K562 (cell line): ENCODE results near the gene TAF1A. TPM values are rescaled to one million over a fixed set of nuclear protein-coding genes. Genes with fewer than 3 reads are reported as not detected.

ENCODE experiments used
- ATAC-seq: fragments of 200-7000 bp; cut with Tn5 transposase; 3 replicates; pipeline ENCODE4 v1.9.1; 2020; ENCODE audit warnings: moderate library complexity
- BruUV-seq: library from RNA; stranded (reverse); fragments of 400-500 nt; replicated peaks from 2 replicates; lab custom pipeline; 2021; lab: Mats Ljungman, UMichigan
- CTCF ChIA-PET: fragments of 300-600 bp; formaldehyde crosslinking; extraction: SDS; loops from one replicate; lab custom pipeline; 2021; ENCODE audit warnings: low intra/inter-chr PET ratio; lab: Yijun Ruan, JAX
- POLR2A ChIA-PET: fragments of 300-600, 350-650 bp; sonication (Branson Sonifier 250); formaldehyde crosslinking; extraction: SDS; loops from one replicate; lab custom pipeline; 2021; ENCODE audit warnings: antibody characterized with exemption, inconsistent platforms; lab: Yijun Ruan, JAX
- DNase-seq, 4 experiments: peaks; one replicate each; pipeline versions ENCODE4 v3.0.0 to v3.0.0-alpha.2; 2011 to 2018; ENCODE audit warnings: low spot score in 3 of 4, mixed read lengths in 3 of 4; ENCODE audit errors: extremely low read depth in 1 of 4
- FAIRE-seq: peaks from 2 replicates; lab custom pipeline; 2011; peaks lifted over from hg19 to GRCh38; lab: Jason Lieb, UNC
- H2AFZ ChIP-seq: 2 replicates; pipeline ENCODE4 v1.6.0; 2011; ENCODE audit warnings: low read depth, low read length, control low read depth, inconsistent platforms
- H3K27ac ChIP-seq: fragments of 200-600 bp; 3 replicates; pipeline ENCODE4 v1.8.0; 2011; ENCODE audit warnings: low read depth, mild to moderate bottlenecking, control low read depth, inconsistent platforms, low read length, moderate library complexity, mixed read lengths; ENCODE audit errors: extremely low read depth
- H3K27me3 ChIP-seq, 2 experiments: fragments of 300-600 bp in 1 of 2; 2 replicates in 1 of 2; 3 replicates in 1 of 2; pipeline versions ENCODE4 v1.6.0 to v1.8.0; 2011; ENCODE audit warnings: inconsistent platforms in 2 of 2, low read length in 2 of 2, mild to moderate bottlenecking in 1 of 2, mixed read lengths in 1 of 2, moderate library complexity in 1 of 2; ENCODE audit not compliant: control insufficient read depth in 2 of 2, insufficient read depth in 2 of 2
- H3K36me3 ChIP-seq: fragments of 300-600 bp; 3 replicates; pipeline ENCODE4 v1.8.0; 2011; ENCODE audit warnings: mild to moderate bottlenecking, low read length, inconsistent platforms; ENCODE audit not compliant: control insufficient read depth, insufficient read depth
- H3K4me1 ChIP-seq, 2 experiments: fragments of 200-600 bp in 1 of 2; replicated peaks in 1 of 2; 2 replicates in 1 of 2; 3 replicates in 1 of 2; pipeline versions ENCODE4 v1.5.1 to v1.8.0; 2011; ENCODE audit warnings: inconsistent platforms in 2 of 2, low read length in 2 of 2, mild to moderate bottlenecking in 1 of 2, mixed read lengths in 1 of 2, moderate library complexity in 1 of 2; ENCODE audit not compliant: control insufficient read depth in 2 of 2, insufficient read depth in 2 of 2
- H3K4me2 ChIP-seq: 2 replicates; pipeline ENCODE4 v1.6.1; 2011; ENCODE audit warnings: low read length, control low read depth, inconsistent platforms, mixed read lengths; ENCODE audit not compliant: insufficient read depth
- H3K4me3 ChIP-seq: fragments of 200-600 bp; sonication (generic), shearing (Covaris generic); 2 replicates; pipeline ENCODE4 v1.5.1; 2016; ENCODE audit warnings: control low read depth, inconsistent platforms
- H3K79me2 ChIP-seq: fragments of 200-600 bp; 3 replicates; pipeline ENCODE4 v1.8.0; 2011; ENCODE audit warnings: low read length, inconsistent platforms; ENCODE audit not compliant: control insufficient read depth, insufficient read depth
- H3K9ac ChIP-seq, 2 experiments: 2 replicates each; pipeline versions ENCODE4 v1.6.0 to v1.6.1; 2011; ENCODE audit warnings: low read depth in 2 of 2, low read length in 2 of 2, control low read depth in 1 of 2, inconsistent platforms in 1 of 2, mild to moderate bottlenecking in 1 of 2, mixed read lengths in 1 of 2; ENCODE audit not compliant: insufficient read depth in 1 of 2
- H3K9me1 ChIP-seq: one replicate; pipeline ENCODE4 v1.6.0; 2011; ENCODE audit warnings: inconsistent platforms, mild to moderate bottlenecking, low read length, moderate library complexity; ENCODE audit not compliant: control insufficient read depth, insufficient read depth
- H3K9me3 ChIP-seq: replicated peaks from 2 replicates; pipeline ENCODE4 v1.5.1; 2011; ENCODE audit warnings: low read depth, low read length, inconsistent platforms; ENCODE audit not compliant: control insufficient read depth, insufficient read depth
- H4K20me1 ChIP-seq: replicated peaks from 2 replicates; pipeline ENCODE4 v1.6.1; 2011; ENCODE audit warnings: low read length, inconsistent platforms, mixed read lengths; ENCODE audit not compliant: control insufficient read depth, insufficient read depth
- BRD9 ChIP-seq: fragments of 450-650 bp; IDR thresholded peaks from 2 replicates; pipeline ENCODE4 v1.6.1; 2018; ENCODE audit warnings: low read depth; ENCODE audit not compliant: partially characterized antibody
- CEBPG ChIP-seq, 3 experiments: fragments of 200-800 bp in 1 of 3; sonication (Bioruptor generic) in 1 of 3; sonication (generic) in 1 of 3; formaldehyde crosslinking in 1 of 3; IDR thresholded peaks in 2 of 3; conservative IDR thresholded peaks in 1 of 3; 2 replicates each; pipeline versions ENCODE4 v1.6.1 to v1.8.0; 2016 to 2022; ENCODE audit warnings: missing compliant biosample characterization in 2 of 3, missing genetic modification characterization in 2 of 3, mild to moderate bottlenecking in 1 of 3, missing genetic modification reagents in 1 of 3
- CHD2 ChIP-seq: IDR thresholded peaks from 2 replicates; pipeline ENCODE4 v1.6.1; 2011; ENCODE audit warnings: low read depth, low read length
- FOXA3 ChIP-seq, 2 experiments: fragments of 450-650 bp in 1 of 2; sonication (generic) in 1 of 2; formaldehyde crosslinking; IDR thresholded peaks in 1 of 2; conservative IDR thresholded peaks in 1 of 2; 2 replicates each; pipeline versions ENCODE4 v1.4.0 to v1.8.0; 2020 to 2022; ENCODE audit warnings: mild to moderate bottlenecking in 2 of 2, missing genetic modification reagents in 1 of 2
- FOXM1 ChIP-seq, 2 experiments: fragments of 450-650 bp in 1 of 2; sonication (generic) in 1 of 2; formaldehyde crosslinking in 1 of 2; IDR thresholded peaks; 2 replicates each; pipeline versions ENCODE4 v1.6.1 to v1.9.0; 2017 to 2022; ENCODE audit warnings: low read depth in 2 of 2, mild to moderate bottlenecking in 2 of 2, missing genetic modification reagents in 1 of 2, moderate library complexity in 1 of 2
- JUND ChIP-seq, 2 experiments: IDR thresholded peaks; 2 replicates in 1 of 2; 3 replicates in 1 of 2; pipeline ENCODE4 v1.6.1; 2011; ENCODE audit warnings: borderline replicate concordance in 2 of 2, low read depth in 2 of 2, low read length in 2 of 2, improper control_type of control experiment in 1 of 2, missing biosample characterization in 1 of 2, missing genetic modification characterization in 1 of 2, missing genetic modification reagents in 1 of 2
- RFX5 ChIP-seq: IDR thresholded peaks from 2 replicates; pipeline ENCODE4 v1.6.1; 2011; ENCODE audit warnings: low read depth, mild to moderate bottlenecking, improper control_type of control experiment, low read length
- ZNF398 ChIP-seq: fragments of 250-450 bp; sonication (Bioruptor Pico); IDR thresholded peaks from 2 replicates; pipeline ENCODE4 v1.8.0; 2021; ENCODE audit warnings: moderate library complexity, mild to moderate bottlenecking, inconsistent platforms
- WGBS: fragments of 100-300 bp; shearing (Covaris generic); methylation state at CpG from one replicate; pipeline ENCODE4 v1.1.6; 2016; ENCODE audit warnings: low coverage, mixed read lengths; ENCODE audit not compliant: insufficient coverage; ENCODE audit errors: missing lambda C conversion rate; 5-methylcytosine and 5-hydroxymethylcytosine counted together
- in situ Hi-C: fragments of 300-500 bp; cut with MboI; formaldehyde crosslinking; loops from 4 replicates; pipeline ENCODE4 v1.15.0; 2018; ENCODE audit warnings: inconsistent platforms, mixed read lengths
- intact Hi-C: fragments of 100-400 bp; cut with micrococcal nuclease; formaldehyde crosslinking; loops from 2 replicates; pipeline ENCODE4 v1.14.2; 2022
- polyA plus RNA-seq, 8 experiments: library from polyadenylated mRNA; depleted of rRNA in 4 of 8; stranded (reverse) in 5 of 8; unstranded in 3 of 8; fragments of >200 nt; fragmentation: Nextera tagmentation in 2 of 8; fragmentation: Illumina TruSeq in 1 of 8; extraction: Ambion mirVana in 2 of 8; extraction: Trizol in 1 of 8; gene quantifications; 2 replicates each; pipeline versions ENCODE4 v1.2.1 to v1.2.3, GENCODE V29; 2011 to 2014; ENCODE audit warnings: inconsistent platforms in 1 of 8, missing spikeins in 1 of 8
- total RNA-seq, 7 experiments: library from RNA; depleted of rRNA in 6 of 7; stranded (reverse); fragments of >200 nt in 6 of 7; fragmentation: Illumina TruSeq in 2 of 7; extraction: Trizol in 2 of 7; gene quantifications; 2 replicates each; pipeline versions ENCODE4 v1.2.1 to v1.2.3, GENCODE V29; 2011 to 2021; ENCODE audit warnings: low replicate concordance in 1 of 7

Gene TAF1A
- total and polyA plus RNA-seq, 9 of the 15 experiments (the other 6 are each of a cell fraction or from before 2014, with no cell fraction given): 17.8 to 36.8 (median 25.3) TPM

DNA sequence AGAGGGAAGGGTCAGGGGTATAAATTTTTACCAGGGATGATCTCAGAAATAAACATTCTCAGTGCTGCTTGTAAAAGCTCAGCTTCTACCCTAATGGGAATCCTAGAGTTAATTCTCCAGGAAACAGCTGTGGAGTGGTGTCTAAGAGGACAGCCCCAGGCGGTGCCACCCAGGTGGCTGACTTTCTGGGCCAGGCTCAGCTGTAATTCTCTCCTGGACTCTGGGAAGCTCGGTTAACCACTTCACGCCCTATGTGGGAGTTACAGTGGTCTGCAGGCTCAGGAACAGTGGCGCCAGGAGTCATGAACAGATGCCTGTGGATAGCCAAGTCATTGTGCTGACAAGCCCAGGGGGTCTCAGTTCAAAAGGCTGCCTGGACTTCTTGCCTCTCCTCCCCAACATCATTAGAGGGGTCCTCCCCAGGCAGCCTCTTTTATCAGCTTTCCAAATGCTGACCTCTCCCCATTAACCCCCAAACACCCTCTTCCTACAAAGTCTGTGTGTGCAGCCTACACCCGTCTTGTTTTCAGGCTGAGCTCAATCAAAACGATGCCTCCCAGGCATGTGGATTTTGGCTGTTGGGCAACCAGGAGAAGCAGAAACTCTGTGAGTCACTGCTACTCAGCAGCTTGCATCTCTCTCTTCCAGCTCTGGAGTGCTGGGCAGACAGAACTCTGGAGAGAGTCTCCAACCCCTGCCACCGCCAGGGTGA lies 43.0 kb downstream of the TAF1A start:
- DNase-seq: no peak
- POLR2A ChIA-PET: interaction anchor here (0.6 to 1.6 kb wide), 5 partner anchors 10 to 217 kb away, joined by 3 to 5 read pairs (median 3); no protein-coding TSS in a partner anchor

GRCh38 chr1:222546091-222546490 lies 43.6 kb downstream of the TAF1A start:
- Histone ChIP-seq H3K79me2 (no peaks in the 10 kb centered on the region), H3K27me3 (peaks cover 2 to 34% of the 10 kb centered on the region in 2 experiments; a peak in 4 of 5 replicates), H3K4me1 (peaks cover 3 to 9% of the 10 kb centered on the region in 2 experiments; a peak in 4 of 5 replicates), H3K36me3 (no peaks in the 10 kb centered on the region), H3K4me3 (no peak overlapping the region), H3K4me2 (no peak overlapping the region), H3K9ac (no peak overlapping the region)
- no peak for DNase-seq
- no peak for TF ChIP-seq ZNF398 (CRISPR knock-in tag)
- TF ChIP-seq JUND (IDR thresholded peaks at IDR 0.05; ENCODE audit: borderline replicate concordance, low read depth, low read length): no peak
- no peak for TF ChIP-seq JUND (tag; IDR thresholded peaks at IDR 0.05; ENCODE audit: borderline replicate concordance, low read depth, low read length)
- TF ChIP-seq RFX5: no peak
- no peak for TF ChIP-seq FOXM1 (IDR thresholded peaks at IDR 0.05; ENCODE audit: low read depth)
- TF ChIP-seq FOXM1 (CRISPR knock-in tag; IDR thresholded peaks at IDR 0.05; ENCODE audit: low read depth): no peak
- TF ChIP-seq FOXA3 (CRISPR knock-in tag; conservative IDR thresholded peaks at IDR 0.05 in 1 of 2, IDR thresholded peaks at IDR 0.05 in 1 of 2): 0 out of 4 replicates have a peak, but pooled peaks of 1 of the 2 experiments have one; percentile 25
- TF ChIP-seq CHD2: no peak
- TF ChIP-seq, all 486 proteins: peak for 1
- no peak overlapping the region for H2AFZ ChIP-seq
- H3K27ac ChIP-seq: no peak overlapping the region
- no peaks in the 10 kb centered on the region for H3K9me1 ChIP-seq
- POLR2A ChIA-PET: interaction anchor here (0.6 to 1.6 kb wide), 3 partner anchors 9 to 53 kb away, joined by 3 to 5 read pairs (median 3); no protein-coding TSS in a partner anchor
- no peaks in the 10 kb centered on the region for H3K9me3 ChIP-seq
- no TSS peak for BruUV-seq
- ATAC-seq (no peak), FAIRE-seq (peak; percentile 44)
- CTCF ChIA-PET: no interaction called here
- in situ Hi-C loops: no loop called here
- WGBS: 12% methylated on average over 7 of the region's 7 CpGs
- no peaks in the 10 kb centered on the region for H4K20me1 ChIP-seq
- intact Hi-C loops: no loop called here

More for the DNA sequence above, 43.0 kb downstream of the TAF1A start:
- intact Hi-C loops: no loop called here
- in situ Hi-C loops: no loop called here
- Histone ChIP-seq H3K79me2 (no peaks in the 10 kb centered on the region), H4K20me1 (no peaks in the 10 kb centered on the region), H3K4me3 (no peak overlapping the region), H2AFZ (no peak overlapping the region), H3K36me3 (no peaks in the 10 kb centered on the region), H3K4me2 (no peak overlapping the region), H3K27me3 (peaks cover 2 to 34% of the 10 kb centered on the region in 2 experiments; a peak in 4 of 5 replicates)
- CTCF ChIA-PET: no interaction called here
- ATAC-seq: peak; percentile 9; the same call in 2 of the 3 replicates
- no TSS peak for BruUV-seq
- FAIRE-seq: peak; percentile 35
- TF ChIP-seq CEBPG (CRISPR knock-in tag; IDR thresholded peaks at IDR 0.05) (0 out of 2 replicates have a peak, but pooled peaks have one; percentile 28), CEBPG (tag; conservative IDR thresholded peaks at IDR 0.05 in 1 of 2, IDR thresholded peaks at IDR 0.05 in 1 of 2) (0 out of 4 replicates have a peak, but pooled peaks of 1 of the 2 experiments have one; percentile 14), BRD9 (no peak)
- TF ChIP-seq, all 486 proteins: peak for 1
- H3K9me3 ChIP-seq: no peaks in the 10 kb centered on the region
- peaks cover 3 to 9% of the 10 kb centered on the region in 2 experiments; a peak in 4 of 5 replicates for H3K4me1 ChIP-seq
- H3K9me1 ChIP-seq: no peaks in the 10 kb centered on the region
- 4% methylated on average over 7 of the region's 7 CpGs for WGBS
- no peak overlapping the region for H3K27ac ChIP-seq
- H3K9ac ChIP-seq: no peak overlapping the region
